ENCODE data around the gene ARL10.

Gene ARL10

GRCh38 chr5:176426876-176427275, 61.6 kb downstream of the ARL10 start:
- H3K9me2 ChIP-seq (replicated peaks; ENCODE audit: control insufficient read depth, low read length) = no peaks in the 10 kb centered on the region
- no peaks in the 10 kb centered on the region for H3K9me3 ChIP-seq (ENCODE audit: control insufficient read depth, insufficient read depth, low read length)
- no peaks in the 10 kb centered on the region for H3K36me3 ChIP-seq (ENCODE audit: control insufficient read depth, low read length)
- H3K4me2 ChIP-seq (ENCODE audit: low read length) = no peak overlapping the region
- H3K4me1 ChIP-seq (ENCODE audit: control insufficient read depth, low read length) = peaks cover 5% of the 10 kb centered on the region
- no peak for TF ChIP-seq EZH2phosphoT487 (IDR thresholded peaks at IDR 0.05; ENCODE audit: borderline replicate concordance, low read length)
- TF ChIP-seq CTCF (IDR thresholded peaks at IDR 0.05; ENCODE audit: low read depth, low read length, poor library complexity, severe bottlenecking) = no peak
- H3K27me3 ChIP-seq (ENCODE audit: control insufficient read depth, low read length) = peaks cover 4% of the 10 kb centered on the region; the same call in 1 of the 2 replicates
- H3K79me2 ChIP-seq (ENCODE audit: control insufficient read depth, low read length) = no peaks in the 10 kb centered on the region
- H4K20me1 ChIP-seq (ENCODE audit: control insufficient read depth, insufficient read depth, low read depth, low read length) = no peaks in the 10 kb centered on the region
- H3F3A ChIP-seq (ENCODE audit: control insufficient read depth, insufficient read depth) = no peaks in the 10 kb centered on the region
- no peak overlapping the region for H3K4me3 ChIP-seq (ENCODE audit: low read length)
- no peak overlapping the region for H3K27ac ChIP-seq (ENCODE audit: low read depth, low read length)

GRCh38 chr5:176427971-176428370, 62.7 kb downstream of the ARL10 start:
- H3F3A ChIP-seq (ENCODE audit: control insufficient read depth, insufficient read depth) = no peaks in the 10 kb centered on the region
- no peak for TF ChIP-seq CTCF (IDR thresholded peaks at IDR 0.05; ENCODE audit: low read depth, low read length, poor library complexity, severe bottlenecking)
- no peak for TF ChIP-seq EZH2phosphoT487 (IDR thresholded peaks at IDR 0.05; ENCODE audit: borderline replicate concordance, low read length)
- no peak overlapping the region for H3K4me3 ChIP-seq (ENCODE audit: low read length)
- no peaks in the 10 kb centered on the region for H4K20me1 ChIP-seq (ENCODE audit: control insufficient read depth, insufficient read depth, low read depth, low read length)
- H3K4me2 ChIP-seq (ENCODE audit: low read length) = no peak overlapping the region
- peaks cover 5% of the 10 kb centered on the region; the same call in 1 of the 2 replicates for H3K27me3 ChIP-seq (ENCODE audit: control insufficient read depth, low read length)
- H3K79me2 ChIP-seq (ENCODE audit: control insufficient read depth, low read length) = no peaks in the 10 kb centered on the region
- H3K27ac ChIP-seq (ENCODE audit: low read depth, low read length) = no peak overlapping the region
- no peaks in the 10 kb centered on the region for H3K9me2 ChIP-seq (replicated peaks; ENCODE audit: control insufficient read depth, low read length)
- no peaks in the 10 kb centered on the region for H3K36me3 ChIP-seq (ENCODE audit: control insufficient read depth, low read length)
- H3K9me3 ChIP-seq (ENCODE audit: control insufficient read depth, insufficient read depth, low read length) = no peaks in the 10 kb centered on the region
- H3K4me1 ChIP-seq (ENCODE audit: control insufficient read depth, low read length) = peaks cover 5% of the 10 kb centered on the region

- Histone ChIP-seq H3K36me3 (ENCODE audit: control insufficient read depth, low read length) (no peaks in the 10 kb centered on the region), H3K4me1 (ENCODE audit: control insufficient read depth, low read length) (peaks cover 5% of the 10 kb centered on the region), H3F3A (ENCODE audit: control insufficient read depth, insufficient read depth) (no peaks in the 10 kb centered on the region), H4K20me1 (ENCODE audit: control insufficient read depth, insufficient read depth, low read depth, low read length) (no peaks in the 10 kb centered on the region), H3K4me3 (ENCODE audit: low read length) (no peak overlapping the region), H3K9me3 (ENCODE audit: control insufficient read depth, insufficient read depth, low read length) (no peaks in the 10 kb centered on the region), H3K79me2 (ENCODE audit: control insufficient read depth, low read length) (no peaks in the 10 kb centered on the region), H3K27ac (ENCODE audit: low read depth, low read length) (no peak overlapping the region), H3K27me3 (ENCODE audit: control insufficient read depth, low read length) (peaks cover 5% of the 10 kb centered on the region; the same call in 1 of the 2 replicates), H3K4me2 (ENCODE audit: low read length) (no peak overlapping the region), H3K9me2 (replicated peaks; ENCODE audit: control insufficient read depth, low read length) (no peaks in the 10 kb centered on the region)
- no peak for TF ChIP-seq EZH2phosphoT487 (IDR thresholded peaks at IDR 0.05; ENCODE audit: borderline replicate concordance, low read length)
- TF ChIP-seq CTCF (IDR thresholded peaks at IDR 0.05; ENCODE audit: low read depth, low read length, poor library complexity, severe bottlenecking) = no peak
Measured at GRCh38 chr5:176429972-176430371, 64.7 kb downstream of the ARL10 start.

Measured in DOHH2 (cell line).